PC-9 (cell line): ENCODE data around the gene GSTO1. TPM values are rescaled to one million over a fixed set of nuclear protein-coding genes. Genes with fewer than 3 reads are reported as not detected.

Experiments
- BruUV-seq: library from RNA; stranded (reverse); fragments of 400-500 nt; replicated peaks from 2 replicates; lab custom pipeline; 2021; lab: Mats Ljungman, UMichigan
- CTCF ChIA-PET: fragments of 300-600 bp; sonication (Branson Sonifier 250); formaldehyde crosslinking; loops from one replicate; lab custom pipeline; 2022; ENCODE audit warnings: antibody characterized with exemption; lab: Charles Lee
- POLR2A ChIA-PET: fragments of 300-600 bp; sonication (Branson Sonifier 250); formaldehyde crosslinking; loops from one replicate; lab custom pipeline; 2022; ENCODE audit warnings: antibody characterized with exemption; ENCODE audit not compliant: unreplicated experiment; lab: Charles Lee
- DNase-seq, 2 experiments: peaks; one replicate each; pipeline versions ENCODE4 v3.0.0 to v3.0.0-alpha.2; 2015 to 2022; ENCODE audit warnings: mixed read lengths in 1 of 2
- H2AFZ ChIP-seq: fragments of 200-600 bp; sonication (generic); 2 replicates; pipeline ENCODE4 v1.8.1; 2017; ENCODE audit warnings: antibody characterized with exemption
- H3F3A ChIP-seq: fragments of 200-600 bp; sonication (generic); 2 replicates; pipeline ENCODE4 v1.8.1; 2017; ENCODE audit warnings: antibody characterized with exemption, mild to moderate bottlenecking, low read depth; ENCODE audit not compliant: insufficient read depth
- H3K27ac ChIP-seq: fragments of 200-600 bp; sonication (generic); 2 replicates; pipeline ENCODE4 v1.6.1; 2016; ENCODE audit warnings: mixed run types
- H3K27me3 ChIP-seq: fragments of 200-600 bp; sonication (generic); 2 replicates; pipeline ENCODE4 v1.6.1; 2016; ENCODE audit warnings: low read depth, mixed run types; ENCODE audit not compliant: insufficient read depth
- H3K36me3 ChIP-seq: fragments of 200-600 bp; sonication (generic); 2 replicates; pipeline ENCODE4 v1.6.1; 2016; ENCODE audit warnings: low read depth, mixed run types
- H3K4me1 ChIP-seq: fragments of 200-600 bp; sonication (generic); replicated peaks from 2 replicates; pipeline ENCODE4 v1.6.1; 2016; ENCODE audit warnings: mixed run types; ENCODE audit not compliant: insufficient read depth
- H3K4me2 ChIP-seq: fragments of 200-600 bp; sonication (generic); 2 replicates; pipeline ENCODE4 v1.6.1; 2017; ENCODE audit warnings: mixed run types
- H3K4me3 ChIP-seq: fragments of 200-600 bp; sonication (generic); 2 replicates; pipeline ENCODE4 v1.6.1; 2016; ENCODE audit warnings: mixed run types
- H3K79me2 ChIP-seq: fragments of 200-600 bp; sonication (generic); 2 replicates; pipeline ENCODE4 v1.6.1; 2017; ENCODE audit warnings: low read depth, mixed run types
- H3K9me2 ChIP-seq: fragments of 200-600 bp; sonication (generic); 2 replicates; pipeline ENCODE4 v1.8.1; 2017; ENCODE audit warnings: mild to moderate bottlenecking; ENCODE audit not compliant: insufficient read depth
- H3K9me3 ChIP-seq: fragments of 200-600 bp; sonication (generic); 2 replicates; pipeline ENCODE4 v1.8.1; 2016; ENCODE audit warnings: low read depth; ENCODE audit not compliant: insufficient read depth
- H4K20me1 ChIP-seq: fragments of 200-600 bp; sonication (generic); 2 replicates; pipeline ENCODE4 v1.8.1; 2017; ENCODE audit not compliant: insufficient read depth
- CTCF ChIP-seq: fragments of 200-600 bp; sonication (generic); conservative IDR thresholded peaks from 2 replicates; pipeline ENCODE4 v1.6.1; 2017; ENCODE audit warnings: mixed run types, antibody characterized with exemption, mild to moderate bottlenecking, moderate library complexity
- EZH2 ChIP-seq: fragments of 200-600 bp; sonication (generic); IDR thresholded peaks from 2 replicates; pipeline ENCODE4 v1.8.0; 2017; ENCODE audit warnings: antibody characterized with exemption, low read depth
- intact Hi-C: fragments of 100-400 bp; cut with micrococcal nuclease; formaldehyde crosslinking; loops from one replicate; pipeline ENCODE4 v1.10.0; 2022; ENCODE audit not compliant: unreplicated experiment
- total RNA-seq: library from RNA; stranded (reverse); gene quantifications from 2 replicates; pipeline ENCODE4 v1.2.3, GENCODE V29; 2021

GSTO1 gene
- total RNA-seq, 1 experiment from 2014 or later = 77.3 TPM

- H3F3A ChIP-seq = no peaks in the 10 kb centered on the region
- H3K27me3 ChIP-seq = no peaks in the 10 kb centered on the region
- H3K4me3 ChIP-seq = no peak overlapping the region
- ChIA-PET POLR2A (no interaction called here), CTCF (no interaction called here)
- BruUV-seq = no TSS peak
- 0 out of 2 replicates have a peak, but pooled peaks cover under 1% of the 10 kb centered on the region for H3K4me1 ChIP-seq
- no peaks in the 10 kb centered on the region for H4K20me1 ChIP-seq
- H3K9me2 ChIP-seq = no peaks in the 10 kb centered on the region
- DNase-seq = no peak
- H2AFZ ChIP-seq = no peak overlapping the region
- H3K4me2 ChIP-seq = no peak overlapping the region
- no peaks in the 10 kb centered on the region; the same call in 1 of the 2 replicates for H3K9me3 ChIP-seq
- H3K79me2 ChIP-seq = no peaks in the 10 kb centered on the region
- no peak for TF ChIP-seq EZH2
- TF ChIP-seq CTCF = no peak
- no peak overlapping the region for H3K27ac ChIP-seq
- intact Hi-C loops = no loop called here
- no peaks in the 10 kb centered on the region for H3K36me3 ChIP-seq
Measured at GRCh38 chr10:104299031-104299904, 44.6 kb downstream of the GSTO1 start.

DNA sequence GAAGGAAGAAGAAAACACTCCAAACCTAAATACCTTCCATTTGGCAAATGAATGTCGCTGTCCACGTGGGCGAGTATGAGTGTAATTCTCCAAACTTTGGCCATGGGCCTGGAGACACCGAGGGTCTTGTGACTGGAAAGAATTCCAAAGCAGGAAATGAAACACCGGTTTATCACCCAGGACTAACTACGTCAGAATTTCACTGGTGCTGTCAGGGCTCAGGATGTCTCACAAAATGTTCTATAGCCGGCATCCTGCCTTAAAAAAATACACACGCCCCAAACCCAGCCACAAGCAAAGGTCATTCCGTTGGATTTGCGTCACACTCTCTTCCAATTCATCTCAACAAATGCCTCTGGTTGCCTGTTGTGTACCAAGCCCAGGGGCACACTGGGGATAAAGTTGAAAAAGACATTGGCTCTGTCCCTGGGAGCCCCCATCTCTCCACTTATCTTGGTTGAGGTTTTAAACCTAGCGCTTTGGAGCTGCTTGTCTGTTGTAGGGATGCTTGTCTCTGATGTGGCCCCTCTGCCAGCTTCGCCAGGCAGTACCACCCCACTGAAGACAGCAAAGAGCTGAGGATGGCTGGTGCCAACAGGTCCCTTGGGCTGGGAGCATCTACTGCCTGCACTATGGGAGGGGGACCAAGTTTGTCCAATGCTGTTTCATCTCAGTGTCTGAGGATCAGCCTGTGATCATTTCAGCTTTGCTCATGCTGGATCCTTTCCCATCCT is 45.5 kb downstream of the GSTO1 start:
- H3K4me2 ChIP-seq = no peak overlapping the region
- H3K9me2 ChIP-seq = no peaks in the 10 kb centered on the region
- no peak overlapping the region for H3K27ac ChIP-seq
- ChIA-PET POLR2A (no interaction called here), CTCF (no interaction called here)
- TF ChIP-seq CTCF = no peak
- TF ChIP-seq EZH2 = no peak
- H2AFZ ChIP-seq = no peak overlapping the region
- intact Hi-C loops = no loop called here
- H3F3A ChIP-seq = 0 out of 2 replicates have a peak, but pooled peaks cover under 1% of the 10 kb centered on the region
- no peak overlapping the region for H3K4me3 ChIP-seq
- H3K36me3 ChIP-seq = no peaks in the 10 kb centered on the region
- no peaks in the 10 kb centered on the region; the same call in 1 of the 2 replicates for H3K9me3 ChIP-seq
- no TSS peak for BruUV-seq
- no peaks in the 10 kb centered on the region for H3K79me2 ChIP-seq
- DNase-seq = no peak
- no peaks in the 10 kb centered on the region for H4K20me1 ChIP-seq
- H3K27me3 ChIP-seq = no peaks in the 10 kb centered on the region
- peaks cover 10% of the 10 kb centered on the region for H3K4me1 ChIP-seq

GRCh38 chr10:104300736-104301292 is 46.1 kb downstream of the GSTO1 start:
- intact Hi-C loops = no loop called here
- Histone ChIP-seq H3F3A (0 out of 2 replicates have a peak, but pooled peaks cover 4% of the 10 kb centered on the region), H3K79me2 (no peaks in the 10 kb centered on the region), H3K4me2 (no peak overlapping the region), H3K27ac (no peak overlapping the region), H3K9me2 (no peaks in the 10 kb centered on the region), H2AFZ (no peak overlapping the region), H3K4me1 (peaks cover 15% of the 10 kb centered on the region), H3K36me3 (no peaks in the 10 kb centered on the region), H3K9me3 (no peaks in the 10 kb centered on the region; the same call in 1 of the 2 replicates), H4K20me1 (no peaks in the 10 kb centered on the region), H3K4me3 (no peak overlapping the region), H3K27me3 (no peaks in the 10 kb centered on the region)
- TF ChIP-seq EZH2 = no peak
- no peak for TF ChIP-seq CTCF
- ChIA-PET POLR2A (no interaction called here), CTCF (no interaction called here)
- no peak for DNase-seq
- no TSS peak for BruUV-seq
